Astrocyte (in vitro differentiated cells and primary cell): ENCODE results near the gene AGA. TPM values are rescaled to one million over a fixed set of nuclear protein-coding genes. Genes with fewer than 3 reads are reported as not detected.
A peak's percentile ranks its signal among the peaks of the same experiment; 100 is the strongest.

Source experiments
- DNase-seq: peaks from one replicate; pipeline ENCODE4 v3.0.0-alpha.2; 2010; ENCODE audit warnings: low read depth
- FAIRE-seq: peaks from 2 replicates; lab custom pipeline; 2011; peaks lifted over from hg19 to GRCh38; lab: Jason Lieb, UNC
- H2AFZ ChIP-seq: 2 replicates; pipeline ENCODE4 v1.6.0; 2012; ENCODE audit warnings: low read depth, low read length, inconsistent platforms
- H3K27ac ChIP-seq: 2 replicates; pipeline ENCODE4 v1.5.1; 2011; ENCODE audit warnings: low read depth, low read length, inconsistent platforms
- H3K27me3 ChIP-seq: 2 replicates; pipeline ENCODE4 v1.6.0; 2011; ENCODE audit warnings: low read length, inconsistent platforms; ENCODE audit not compliant: insufficient read depth
- H3K36me3 ChIP-seq: 2 replicates; pipeline ENCODE4 v1.5.1; 2011; ENCODE audit warnings: low read length, inconsistent platforms; ENCODE audit not compliant: insufficient read depth
- H3K4me1 ChIP-seq: 2 replicates; pipeline ENCODE4 v1.5.1; 2011; ENCODE audit warnings: low read length, inconsistent platforms; ENCODE audit not compliant: insufficient read depth
- H3K4me2 ChIP-seq: 2 replicates; pipeline ENCODE4 v1.6.0; 2012; ENCODE audit warnings: low read length, inconsistent platforms
- H3K4me3 ChIP-seq: 2 replicates; pipeline ENCODE4 v1.5.1; 2011; ENCODE audit warnings: low read depth, mild to moderate bottlenecking, low read length, inconsistent platforms; ENCODE audit not compliant: insufficient read depth
- H3K79me2 ChIP-seq: 2 replicates; pipeline ENCODE4 v1.6.0; 2012; ENCODE audit warnings: mild to moderate bottlenecking, low read length, inconsistent platforms; ENCODE audit not compliant: insufficient read depth
- H3K9ac ChIP-seq: 2 replicates; pipeline ENCODE4 v1.6.0; 2012; ENCODE audit warnings: mild to moderate bottlenecking, low read length, inconsistent platforms
- H3K9me3 ChIP-seq: 2 replicates; pipeline ENCODE4 v1.5.1; 2012; ENCODE audit warnings: low read depth, mild to moderate bottlenecking, low read length, inconsistent platforms; ENCODE audit not compliant: insufficient read depth
- H4K20me1 ChIP-seq: 2 replicates; pipeline ENCODE4 v1.6.0; 2012; ENCODE audit warnings: low read length, inconsistent platforms; ENCODE audit not compliant: insufficient read depth
- H3K27ac Mint-ChIP-seq: one replicate; pipeline ENCODE4 v1.8.0; 2021; ENCODE audit warnings: mild to moderate bottlenecking, mixed read lengths; ENCODE audit not compliant: unreplicated experiment
- H3K27me3 Mint-ChIP-seq: one replicate; pipeline ENCODE4 v1.8.0; 2021; ENCODE audit warnings: low read depth, mixed read lengths; ENCODE audit not compliant: unreplicated experiment
- H3K36me3 Mint-ChIP-seq: one replicate; pipeline ENCODE4 v1.8.0; 2021; ENCODE audit warnings: low read depth, mixed read lengths; ENCODE audit not compliant: unreplicated experiment
- H3K4me1 Mint-ChIP-seq: one replicate; pipeline ENCODE4 v1.8.0; 2021; ENCODE audit warnings: low read depth, mixed read lengths; ENCODE audit not compliant: unreplicated experiment
- H3K4me3 Mint-ChIP-seq: one replicate; pipeline ENCODE4 v1.8.0; 2021; ENCODE audit warnings: mild to moderate bottlenecking, moderate library complexity, mixed read lengths; ENCODE audit not compliant: unreplicated experiment
- H3K9me3 Mint-ChIP-seq: one replicate; pipeline ENCODE4 v1.8.0; 2021; ENCODE audit warnings: mild to moderate bottlenecking, mixed read lengths; ENCODE audit not compliant: unreplicated experiment
- CTCF ChIP-seq: IDR thresholded peaks from 2 replicates; pipeline ENCODE4 v1.5.1; 2011; ENCODE audit warnings: low read depth, mild to moderate bottlenecking, inconsistent platforms, low read length, moderate library complexity; ENCODE audit not compliant: insufficient read depth
- EZH2 ChIP-seq: IDR thresholded peaks from 2 replicates; pipeline ENCODE4 v1.6.1; 2012; ENCODE audit warnings: mild to moderate bottlenecking, low read length, inconsistent platforms; ENCODE audit not compliant: insufficient read depth
- total RNA-seq: library from RNA; stranded (reverse); gene quantifications from 2 replicates; pipeline ENCODE4 v1.2.1, GENCODE V29; 2021

AGA gene
- total RNA-seq, 1 donor from 2014 or later = 15.1 TPM

- Mint-ChIP-seq H3K27me3 (no peaks in the 10 kb centered on the region), H3K27ac (no peak overlapping the region), H3K9me3 (peaks cover 2% of the 10 kb centered on the region), H3K4me3 (no peak overlapping the region), H3K4me1 (peaks cover 1% of the 10 kb centered on the region), H3K36me3 (no peaks in the 10 kb centered on the region)
- H3K36me3 ChIP-seq = no peaks in the 10 kb centered on the region
- H3K4me1 ChIP-seq = peaks cover 4% of the 10 kb centered on the region
- H3K4me2 ChIP-seq = no peak overlapping the region
- H3K9ac ChIP-seq = no peak overlapping the region
- H3K27ac ChIP-seq = no peak overlapping the region
- H2AFZ ChIP-seq = no peak overlapping the region
- TF ChIP-seq CTCF = no peak
- TF ChIP-seq EZH2 = no peak
- H3K79me2 ChIP-seq = no peaks in the 10 kb centered on the region
- no peaks in the 10 kb centered on the region for H3K9me3 ChIP-seq
- DNase-seq (peak; percentile 29), FAIRE-seq (no peak)
- H4K20me1 ChIP-seq = no peaks in the 10 kb centered on the region
- H3K27me3 ChIP-seq = no peaks in the 10 kb centered on the region
- no peak overlapping the region for H3K4me3 ChIP-seq
These were observed 36.7 kb downstream of the AGA start for GRCh38 chr4:177405508-177405907.

- Histone ChIP-seq H3K4me3 (no peak overlapping the region), H3K27ac (no peak overlapping the region), H3K9me3 (no peaks in the 10 kb centered on the region), H2AFZ (no peak overlapping the region), H3K4me2 (no peak overlapping the region), H3K36me3 (no peaks in the 10 kb centered on the region), H3K27me3 (no peaks in the 10 kb centered on the region), H3K79me2 (no peaks in the 10 kb centered on the region), H3K9ac (no peak overlapping the region), H3K4me1 (peaks cover 4% of the 10 kb centered on the region), H4K20me1 (no peaks in the 10 kb centered on the region)
- H3K4me3 Mint-ChIP-seq = no peak overlapping the region
- no peak overlapping the region for H3K27ac Mint-ChIP-seq
- FAIRE-seq = no peak
- H3K36me3 Mint-ChIP-seq = no peaks in the 10 kb centered on the region
- no peak for DNase-seq
- peaks cover 3% of the 10 kb centered on the region for H3K9me3 Mint-ChIP-seq
- TF ChIP-seq EZH2 = no peak
- TF ChIP-seq CTCF = no peak
- H3K27me3 Mint-ChIP-seq = no peaks in the 10 kb centered on the region
- peaks cover 1% of the 10 kb centered on the region for H3K4me1 Mint-ChIP-seq
These were observed 37.3 kb downstream of the AGA start for GRCh38 chr4:177404986-177405385.

GRCh38 chr4:177404342-177404741 lies 37.9 kb downstream of the AGA start:
- Histone ChIP-seq H3K79me2 (no peaks in the 10 kb centered on the region), H3K4me2 (no peak overlapping the region), H3K4me3 (no peak overlapping the region), H4K20me1 (no peaks in the 10 kb centered on the region), H3K27me3 (no peaks in the 10 kb centered on the region), H2AFZ (no peak overlapping the region), H3K4me1 (peaks cover 4% of the 10 kb centered on the region), H3K27ac (no peak overlapping the region), H3K9me3 (no peaks in the 10 kb centered on the region), H3K36me3 (no peaks in the 10 kb centered on the region), H3K9ac (no peak overlapping the region)
- H3K9me3 Mint-ChIP-seq = peaks cover 2% of the 10 kb centered on the region
- H3K27me3 Mint-ChIP-seq = no peaks in the 10 kb centered on the region
- DNase-seq (no peak), FAIRE-seq (no peak)
- no peak overlapping the region for H3K4me3 Mint-ChIP-seq
- H3K27ac Mint-ChIP-seq = no peak overlapping the region
- TF ChIP-seq CTCF = no peak
- no peak for TF ChIP-seq EZH2
- H3K4me1 Mint-ChIP-seq = peaks cover 1% of the 10 kb centered on the region
- no peaks in the 10 kb centered on the region for H3K36me3 Mint-ChIP-seq
